Chondrocyte (in vitro differentiated cells): ENCODE results near the gene B4GALT4. TPM values are rescaled to one million over a fixed set of nuclear protein-coding genes. Genes with fewer than 3 reads are reported as not detected.
A peak's percentile ranks its signal among the peaks of the same experiment; 100 is the strongest.

Source experiments
- DNase-seq: peaks from one replicate; pipeline ENCODE4 v3.0.0; 2021; ENCODE audit warnings: mixed read lengths, low spot score
- H3K27ac Mint-ChIP-seq: one replicate; pipeline ENCODE4 v1.8.0; 2021; ENCODE audit warnings: mild to moderate bottlenecking, moderate library complexity, mixed read lengths; ENCODE audit not compliant: unreplicated experiment
- H3K27me3 Mint-ChIP-seq: 2 replicates; pipeline ENCODE4 v1.8.0; 2021; ENCODE audit warnings: low read depth, mixed read lengths
- H3K36me3 Mint-ChIP-seq: 2 replicates; pipeline ENCODE4 v1.8.0; 2021; ENCODE audit warnings: low read depth, mixed read lengths
- H3K4me1 Mint-ChIP-seq: 2 replicates; pipeline ENCODE4 v1.8.0; 2021; ENCODE audit warnings: low read depth, mild to moderate bottlenecking, mixed read lengths
- H3K4me3 Mint-ChIP-seq: one replicate; pipeline ENCODE4 v1.8.0; 2021; ENCODE audit warnings: mild to moderate bottlenecking, moderate library complexity, mixed read lengths; ENCODE audit not compliant: unreplicated experiment
- H3K9me3 Mint-ChIP-seq: 2 replicates; pipeline ENCODE4 v1.8.0; 2021; ENCODE audit warnings: low read depth, mixed read lengths
- CTCF ChIP-seq: fragments of 200-600 bp; sonication (generic); IDR thresholded peaks from 2 replicates; pipeline ENCODE4 v1.5.0; 2021; ENCODE audit warnings: antibody characterized with exemption, mild to moderate bottlenecking, moderate library complexity
- long read RNA-seq: library from polyadenylated mRNA; stranded (forward); transcript quantifications from one replicate; pipeline ENCODE4 v2.0.0, GENCODE V29; 2021
- total RNA-seq: library from RNA; stranded (reverse); gene quantifications from 3 replicates; pipeline ENCODE4 v1.2.1, GENCODE V29; 2021

The B4GALT4 gene
- total RNA-seq, result 25.8 to 26.7 TPM (median 25.9 TPM) in 3 replicates
- long read RNA-seq, transcript B4GALT4-201 (9 exons, 2,385 nt), result minor isoform, 5 of 62 reads
- long read RNA-seq, transcript B4GALT4-202 (8 exons, 2,459 nt), result major isoform, 25 of 62 reads
- long read RNA-seq, partial matches to known transcripts, result 3 of 62 reads
- long read RNA-seq, other reads (novel, unspliced or antisense), result 28 of 62 reads

DNA sequence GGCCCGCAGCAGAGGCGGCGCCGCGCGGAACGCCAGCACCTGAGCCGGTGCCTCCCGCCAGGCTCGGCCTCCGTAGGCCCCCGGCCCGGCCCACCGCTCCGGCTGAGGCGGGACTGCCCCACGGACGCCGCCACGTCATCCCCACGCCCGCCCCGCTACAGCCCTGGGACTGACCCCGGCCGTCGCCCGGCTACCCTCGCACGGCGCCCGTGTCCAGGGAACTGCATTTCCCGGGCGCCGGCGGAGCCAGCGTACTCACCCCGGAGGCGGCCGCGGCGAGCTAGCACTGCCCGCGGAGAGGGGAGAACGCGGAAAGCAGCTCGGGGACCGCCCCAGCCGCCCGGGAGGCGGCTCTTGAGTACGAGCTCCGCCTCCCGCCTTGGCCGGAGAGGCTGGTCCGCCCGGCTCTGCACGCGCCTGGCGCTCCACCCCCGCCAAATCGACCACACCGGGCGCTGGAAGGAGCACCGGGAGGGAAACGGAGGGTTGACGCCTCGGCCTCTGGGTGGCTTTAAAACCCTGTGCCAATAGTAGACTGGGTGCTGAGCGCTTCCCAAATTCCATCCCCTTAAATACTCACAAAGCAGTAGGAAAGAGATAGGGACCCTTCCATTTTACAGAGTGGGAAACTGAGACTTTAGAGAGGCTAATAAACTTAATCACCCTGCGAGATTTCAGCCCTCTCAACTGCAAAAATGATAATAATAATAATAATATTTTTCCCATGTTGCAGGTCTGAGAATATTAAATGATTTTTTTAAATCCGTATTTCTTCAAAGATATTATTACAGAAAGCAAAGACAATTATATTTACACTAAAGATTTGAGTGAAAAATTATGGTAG, at the start of gene B4GALT4:
TSS of gene B4GALT4 (minus strand) at position 288 of the 844 bp plus-strand sequence. CDS start 10,779 bp downstream, outside the sequence.
- Mint-ChIP-seq H3K27ac (peak within 1 kb of the TSS; percentile 94), H3K9me3 (no peaks in the 10 kb centered on the region), H3K36me3 (peaks cover 2% of the 10 kb centered on the region), H3K4me3 (peak within 1 kb of the TSS; percentile 83), H3K4me1 (peaks cover 22% of the 10 kb centered on the region), H3K27me3 (no peaks in the 10 kb centered on the region)
- peak; percentile 97 for DNase-seq
- TF ChIP-seq CTCF, result no peak

- TF ChIP-seq CTCF, result no peak
- Mint-ChIP-seq H3K36me3 (peaks cover 3% of the 10 kb centered on the region), H3K27me3 (no peaks in the 10 kb centered on the region), H3K4me1 (peaks cover 14% of the 10 kb centered on the region), H3K27ac (no peak overlapping the region), H3K9me3 (peaks cover 22% of the 10 kb centered on the region), H3K4me3 (no peak overlapping the region)
- peak; percentile 63 for DNase-seq
Measured at GRCh38 chr3:119289404-119289770, 48.7 kb upstream of the B4GALT4 start.

DNA sequence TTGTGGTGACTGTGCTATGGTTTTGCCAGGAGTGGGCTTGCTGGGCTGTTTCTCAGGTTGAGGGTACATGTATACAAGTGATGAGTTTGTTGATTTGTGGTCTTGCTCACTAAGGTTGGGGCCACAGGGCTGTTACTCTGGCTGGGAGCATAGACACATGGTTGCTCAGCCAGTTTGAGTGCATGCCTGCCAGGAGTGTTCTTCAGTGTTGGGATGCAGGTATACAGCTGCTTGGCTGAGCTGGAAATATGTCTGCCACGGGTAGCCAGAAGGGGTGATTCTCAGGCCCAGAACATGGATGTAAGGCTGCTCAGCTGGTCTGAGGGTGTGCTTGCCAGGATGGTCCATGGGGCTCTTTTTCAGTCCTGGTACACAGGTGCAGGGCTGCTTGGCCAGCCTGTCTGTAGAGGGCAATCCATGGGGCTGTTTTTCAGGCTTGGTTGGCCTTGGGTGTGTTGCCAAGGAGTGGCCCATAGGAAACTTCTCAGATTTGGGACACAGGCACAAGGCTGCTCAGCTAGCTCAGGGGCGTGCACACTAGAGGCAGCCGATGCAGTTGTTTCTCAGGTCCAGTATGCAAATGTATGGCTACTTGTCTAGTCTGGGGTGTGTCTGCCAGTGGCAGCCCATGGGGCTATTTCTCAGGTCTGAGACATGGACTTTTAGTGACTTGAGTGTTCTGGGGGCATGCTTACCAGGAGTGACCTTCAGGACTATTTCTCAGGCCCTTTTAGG, 48.2 kb upstream of the B4GALT4 start:
- H3K27ac Mint-ChIP-seq, result no peak overlapping the region
- peaks cover 14% of the 10 kb centered on the region for H3K4me1 Mint-ChIP-seq
- H3K27me3 Mint-ChIP-seq, result no peaks in the 10 kb centered on the region
- DNase-seq, result peak; percentile 27
- no peak for TF ChIP-seq CTCF
- H3K36me3 Mint-ChIP-seq, result peaks cover 3% of the 10 kb centered on the region
- peaks cover 25% of the 10 kb centered on the region for H3K9me3 Mint-ChIP-seq
- no peak overlapping the region for H3K4me3 Mint-ChIP-seq

GRCh38 chr3:119279584-119280243, 39.0 kb upstream of the B4GALT4 start:
- DNase-seq, result no peak
- Mint-ChIP-seq H3K4me1 (peaks cover 9% of the 10 kb centered on the region), H3K27ac (no peak overlapping the region), H3K36me3 (no peaks in the 10 kb centered on the region), H3K27me3 (no peaks in the 10 kb centered on the region), H3K4me3 (no peak overlapping the region), H3K9me3 (peaks cover 15% of the 10 kb centered on the region)
- TF ChIP-seq CTCF, result no peak
